ENCODE results near the gene PHF2. TPM values are rescaled to one million over a fixed set of nuclear protein-coding genes. Genes with fewer than 3 reads are reported as not detected.

The PHF2 gene
- total RNA-seq, 2 experiments from 2014 or later: 16.0 to 16.2 TPM

DNA sequence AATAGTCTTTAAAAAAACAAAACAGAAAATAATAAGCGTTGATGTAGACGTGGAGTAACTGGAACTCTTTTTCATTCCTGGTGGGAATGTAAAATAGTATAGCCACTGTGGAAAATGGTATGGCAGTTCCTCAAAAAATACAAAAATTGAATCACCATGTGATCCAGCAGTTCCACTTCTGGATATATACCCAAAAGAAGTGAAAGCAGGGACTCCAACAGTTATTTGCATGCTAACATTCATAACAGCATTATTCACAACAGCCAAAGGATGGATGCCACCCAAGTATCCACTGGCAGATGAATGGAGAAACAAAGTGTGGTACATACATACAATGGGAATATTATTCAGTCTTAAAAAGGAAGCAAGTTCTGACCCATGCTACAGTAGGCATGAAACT is 4.2 kb upstream of the PHF2 start:
- Mint-ChIP-seq H3K4me3 (no peak overlapping the region), H3K27ac (no peak overlapping the region), H3K36me3 (peaks cover 2% of the 10 kb centered on the region), H3K4me1 (ENCODE audit: low read depth) (peaks cover 13% of the 10 kb centered on the region), H3K9me3 (peaks cover 8% of the 10 kb centered on the region), H3K27me3 (no peaks in the 10 kb centered on the region)
- DNase-seq: no peak
- intact Hi-C loops (cut with micrococcal nuclease): no loop called here
- POLR2A ChIA-PET: no interaction called here
- CTCF ChIA-PET: no interaction called here

GRCh38 chr9:93572636-93573515 is 3.5 kb upstream of the PHF2 start:
- H3K27me3 Mint-ChIP-seq: no peaks in the 10 kb centered on the region
- H3K36me3 Mint-ChIP-seq: peaks cover 3% of the 10 kb centered on the region
- H3K4me1 Mint-ChIP-seq (ENCODE audit: low read depth): peaks cover 10% of the 10 kb centered on the region
- H3K27ac Mint-ChIP-seq: no peak overlapping the region
- peaks cover 8% of the 10 kb centered on the region for H3K9me3 Mint-ChIP-seq
- H3K4me3 Mint-ChIP-seq: no peak overlapping the region
- intact Hi-C loops (cut with micrococcal nuclease): no loop called here
- ChIA-PET CTCF (no interaction called here), POLR2A (no interaction called here)
- DNase-seq: no peak

GRCh38 chr9:93573516-93573828 is 2.9 kb upstream of the PHF2 start:
- Mint-ChIP-seq H3K36me3 (peaks cover 3% of the 10 kb centered on the region), H3K9me3 (peaks cover 8% of the 10 kb centered on the region), H3K4me3 (no peak overlapping the region), H3K27ac (no peak overlapping the region), H3K4me1 (ENCODE audit: low read depth) (peaks cover 16% of the 10 kb centered on the region), H3K27me3 (no peaks in the 10 kb centered on the region)
- ChIA-PET CTCF (no interaction called here), POLR2A (no interaction called here)
- DNase-seq: no peak
- intact Hi-C loops (cut with micrococcal nuclease): no loop called here

DNA sequence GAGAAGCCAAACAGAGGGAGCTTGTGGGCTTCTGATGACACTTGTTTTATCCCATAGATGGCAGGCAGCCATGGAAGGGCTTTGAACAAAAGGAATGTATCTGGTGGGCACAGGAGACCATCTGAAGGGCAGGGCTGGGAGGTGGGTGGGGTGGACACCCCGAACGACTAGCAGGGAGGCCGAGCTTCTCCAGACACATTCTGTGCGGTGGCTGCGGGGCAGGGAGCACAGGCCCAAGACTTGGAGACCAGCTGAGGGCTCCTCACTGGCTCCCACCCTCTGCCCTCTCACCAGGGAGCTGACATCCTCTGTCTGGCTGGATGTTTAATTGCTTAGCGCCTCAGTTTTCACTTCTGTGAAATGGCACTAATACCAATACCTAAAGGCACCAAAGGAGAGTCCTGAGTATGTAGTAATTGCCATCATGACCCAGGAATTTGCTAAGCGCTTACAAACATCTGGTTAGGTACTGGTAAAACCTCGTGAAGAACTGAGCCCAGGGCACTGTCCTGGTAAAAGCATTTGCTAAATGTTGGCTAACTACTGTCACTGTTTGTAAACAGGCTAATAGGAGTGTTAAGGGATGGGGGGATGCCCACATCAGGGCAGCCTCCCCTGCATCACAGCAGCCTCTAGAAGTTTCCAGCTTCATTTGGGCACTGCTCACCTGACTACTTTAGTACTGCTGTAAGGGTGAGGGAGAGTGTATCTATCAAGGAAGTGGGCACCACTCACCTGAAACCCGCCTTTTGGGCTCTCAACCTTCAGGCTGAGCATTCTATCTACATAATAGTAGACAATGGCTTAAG is 2.1 kb upstream of the PHF2 start:
- Mint-ChIP-seq H3K4me1 (ENCODE audit: low read depth) (peaks cover 18% of the 10 kb centered on the region), H3K4me3 (no peak overlapping the region), H3K9me3 (peaks cover 8% of the 10 kb centered on the region), H3K27me3 (no peaks in the 10 kb centered on the region), H3K36me3 (peaks cover 3% of the 10 kb centered on the region), H3K27ac (no peak overlapping the region)
- ChIA-PET CTCF (interaction anchor here (2.0 kb wide), 1 partner anchor 8 kb away, joined by 13 read pairs; no protein-coding TSS in a partner anchor), POLR2A (interaction anchor here (0.5 to 3.4 kb wide), 2 partner anchors 8 to 22 kb away, joined by 4 to 14 read pairs; no protein-coding TSS in a partner anchor)
- DNase-seq: no peak
- intact Hi-C loops (cut with micrococcal nuclease): no loop called here

DNA sequence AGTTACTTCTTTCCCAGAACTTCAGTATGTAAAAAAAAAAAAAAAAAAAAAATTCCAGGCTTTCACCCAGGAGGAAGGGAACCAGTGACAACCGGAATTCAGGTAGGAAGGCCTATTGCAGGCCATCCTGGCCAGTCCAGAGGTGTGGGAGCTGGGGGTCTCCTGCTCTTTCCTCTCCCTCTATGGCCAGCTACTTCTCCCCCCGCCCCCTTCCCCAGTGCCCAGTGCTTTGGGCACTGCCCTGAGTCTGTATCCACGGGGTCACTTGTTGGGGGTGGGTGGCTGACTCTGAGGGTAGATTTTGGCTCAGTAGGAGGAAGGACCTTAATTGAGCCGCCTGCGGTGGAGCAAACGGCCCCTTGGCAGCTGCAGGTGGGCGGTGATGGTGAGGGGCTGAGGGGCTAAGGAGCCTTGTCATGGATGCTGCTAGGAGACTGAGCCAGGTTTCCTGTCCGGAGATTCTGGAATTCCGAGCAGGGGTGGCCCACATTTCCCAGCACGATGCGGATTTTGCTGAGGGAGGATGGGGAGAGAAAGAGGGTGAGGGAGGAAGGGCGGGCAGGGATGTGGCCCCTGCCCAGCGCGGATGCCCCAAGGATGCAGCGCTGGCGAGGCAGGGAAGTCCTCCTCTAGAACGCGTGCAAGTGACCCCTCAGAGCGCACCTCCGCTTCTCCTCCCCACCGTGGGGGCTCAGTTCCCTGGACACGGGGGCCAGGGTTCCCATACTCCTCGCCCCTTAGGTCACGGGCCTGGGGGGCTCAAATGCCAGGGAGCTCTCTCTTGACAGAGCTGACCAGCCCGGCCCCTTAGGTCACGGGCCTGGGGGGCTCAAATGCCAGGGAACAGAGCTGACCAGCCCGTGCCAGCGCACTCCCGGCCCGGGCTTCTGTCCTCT is 1.2 kb upstream of the PHF2 start:
- Mint-ChIP-seq H3K4me3 (peak overlapping the region; percentile 88), H3K27ac (peak overlapping the region; percentile 88), H3K4me1 (ENCODE audit: low read depth) (peaks cover 25% of the 10 kb centered on the region), H3K36me3 (peaks cover 2% of the 10 kb centered on the region), H3K9me3 (peaks cover 8% of the 10 kb centered on the region), H3K27me3 (no peaks in the 10 kb centered on the region)
- CTCF ChIA-PET: interaction anchor here (2.0 kb wide), 1 partner anchor 9 kb away, joined by 13 read pairs; no protein-coding TSS in a partner anchor
- intact Hi-C loops (cut with micrococcal nuclease): loop anchor here (5.0 kb wide), 1 partner anchor 37 kb away; no protein-coding TSS in a partner anchor
- POLR2A ChIA-PET: interaction anchor here (0.5 to 3.4 kb wide), 2 partner anchors 8 to 21 kb away, joined by 4 to 14 read pairs; no protein-coding TSS in a partner anchor
- no peak for DNase-seq

GRCh38 chr9:93575796-93576257 is 557 bp upstream of the PHF2 start:
- Mint-ChIP-seq H3K9me3 (peaks cover 4% of the 10 kb centered on the region), H3K27ac (peak overlapping the region; percentile 88), H3K36me3 (peaks cover 2% of the 10 kb centered on the region), H3K27me3 (no peaks in the 10 kb centered on the region), H3K4me3 (peak overlapping the region; percentile 88), H3K4me1 (ENCODE audit: low read depth) (peaks cover 30% of the 10 kb centered on the region)
- intact Hi-C loops (cut with micrococcal nuclease): loop anchor here (5.0 kb wide), 1 partner anchor 36 kb away; no protein-coding TSS in a partner anchor
- ChIA-PET CTCF (interaction anchor here (2.0 kb wide), 1 partner anchor 9 kb away, joined by 13 read pairs; no protein-coding TSS in a partner anchor), POLR2A (interaction anchor here (3.4 kb wide), 1 partner anchor 9 kb away, joined by 14 read pairs; no protein-coding TSS in a partner anchor)
- peak; percentile 61 for DNase-seq

- Mint-ChIP-seq H3K4me1 (ENCODE audit: low read depth) (peaks cover 42% of the 10 kb centered on the region), H3K4me3 (peak overlapping the region; percentile 83), H3K27me3 (no peaks in the 10 kb centered on the region), H3K36me3 (peaks cover 2% of the 10 kb centered on the region), H3K27ac (peak overlapping the region; percentile 78), H3K9me3 (no peaks in the 10 kb centered on the region)
- DNase-seq: peak; percentile 22
- intact Hi-C loops (cut with micrococcal nuclease): loop anchor here (5.0 kb wide), 1 partner anchor 35 kb away; no protein-coding TSS in a partner anchor
- ChIA-PET CTCF (interaction anchor here (2.1 kb wide), 1 partner anchor 11 kb away, joined by 12 read pairs; no protein-coding TSS in a partner anchor), POLR2A (interaction anchor here (3.4 kb wide), 1 partner anchor 11 kb away, joined by 14 read pairs; no protein-coding TSS in a partner anchor)
Observed at GRCh38 chr9:93577078-93577974, 942 bp downstream of the PHF2 start.

GRCh38 chr9:93577975-93578682 is 1.7 kb downstream of the PHF2 start:
- Mint-ChIP-seq H3K27me3 (no peaks in the 10 kb centered on the region), H3K36me3 (peaks cover 2% of the 10 kb centered on the region), H3K4me3 (peak overlapping the region; percentile 83), H3K4me1 (ENCODE audit: low read depth) (peaks cover 42% of the 10 kb centered on the region), H3K9me3 (peaks cover 4% of the 10 kb centered on the region), H3K27ac (peak overlapping the region; percentile 78)
- DNase-seq: no peak
- CTCF ChIA-PET: interaction anchor here (2.1 kb wide), 1 partner anchor 12 kb away, joined by 12 read pairs; no protein-coding TSS in a partner anchor
- POLR2A ChIA-PET: interaction anchor here (0.7 to 3.4 kb wide), 3 partner anchors 11 to 14 kb away, joined by 3 to 14 read pairs (median 4); no protein-coding TSS in a partner anchor
- intact Hi-C loops (cut with micrococcal nuclease): loop anchor here (5.0 kb wide), 1 partner anchor 34 kb away; no protein-coding TSS in a partner anchor

- intact Hi-C loops (cut with micrococcal nuclease): loop anchor here (5.0 kb wide), 1 partner anchor 33 kb away; no protein-coding TSS in a partner anchor
- H3K27me3 Mint-ChIP-seq: no peaks in the 10 kb centered on the region
- peaks cover 4% of the 10 kb centered on the region for H3K36me3 Mint-ChIP-seq
- ChIA-PET CTCF (interaction anchor here (2.1 kb wide), 1 partner anchor 13 kb away, joined by 12 read pairs; no protein-coding TSS in a partner anchor), POLR2A (interaction anchor here (0.7 kb wide), 2 partner anchors 12 to 13 kb away, joined by 3 to 4 read pairs; no protein-coding TSS in a partner anchor)
- H3K9me3 Mint-ChIP-seq: peaks cover 5% of the 10 kb centered on the region
- H3K27ac Mint-ChIP-seq: no peak overlapping the region
- DNase-seq: no peak
- H3K4me3 Mint-ChIP-seq: no peak overlapping the region
- peaks cover 42% of the 10 kb centered on the region for H3K4me1 Mint-ChIP-seq (ENCODE audit: low read depth)
Observed at GRCh38 chr9:93578844-93579243, 2.5 kb downstream of the PHF2 start.

All from activated CD4-positive, alpha-beta memory T cell treated with anti-CD3 and anti-CD28 coated beads for 36 hours (primary cell).